SK-N-SH treated with all-trans-retinoic acid at 6 μM for 48 hours (cell line): ENCODE measurements around the gene EPB41L4A.
A peak's percentile ranks its signal among the peaks of the same experiment; 100 is the strongest.

Source experiments
- ISL1 ChIP-seq: fragments of 250-450 bp; sonication (Bioruptor Pico); IDR thresholded peaks from 2 replicates; pipeline ENCODE4 v2.1.2; 2022; ENCODE audit warnings: mild to moderate bottlenecking, moderate library complexity
- OSR1 ChIP-seq: fragments of 250-450 bp; sonication (Bioruptor Pico); IDR thresholded peaks from 2 replicates; pipeline ENCODE4 v1.8.0; 2022; ENCODE audit warnings: moderate library complexity, mild to moderate bottlenecking, inconsistent platforms
- PPARA ChIP-seq: fragments of 250-450 bp; sonication (Bioruptor Pico); IDR thresholded peaks from 2 replicates; pipeline ENCODE4 v1.5.0; 2020; ENCODE audit warnings: mild to moderate bottlenecking, borderline replicate concordance
- RARB ChIP-seq: fragments of 250-450 bp; sonication (Bioruptor Pico); IDR thresholded peaks from 2 replicates; pipeline ENCODE4 v1.8.0; 2021; ENCODE audit warnings: mild to moderate bottlenecking, moderate library complexity
- SNAI2 ChIP-seq: fragments of 250-450 bp; sonication (Bioruptor Pico); IDR thresholded peaks from 2 replicates; pipeline ENCODE4 v1.5.0; 2020; ENCODE audit warnings: mild to moderate bottlenecking, moderate library complexity
- TCF4 ChIP-seq: fragments of 250-450 bp; sonication (Bioruptor Pico); IDR thresholded peaks from 2 replicates; pipeline ENCODE4 v1.8.0; 2021; ENCODE audit warnings: mild to moderate bottlenecking, moderate library complexity, borderline replicate concordance
- ZC3H10 ChIP-seq: fragments of 250-450 bp; sonication (Bioruptor Pico); IDR thresholded peaks from 2 replicates; pipeline ENCODE4 v1.5.1; 2021; ENCODE audit warnings: mild to moderate bottlenecking, moderate library complexity
- ZFP30 ChIP-seq: fragments of 450-650 bp; formaldehyde crosslinking; IDR thresholded peaks from 2 replicates; pipeline ENCODE4 v1.5.0; 2022; ENCODE audit warnings: mild to moderate bottlenecking, moderate library complexity
- TF ChIP-seq, protein P1 (sequence below): fragments of 250-450 bp; sonication (Bioruptor Pico); IDR thresholded peaks from 2 replicates; pipeline ENCODE4 v1.8.0; 2020; ENCODE audit warnings: mild to moderate bottlenecking, moderate library complexity, borderline replicate concordance
- TF ChIP-seq, protein P2 (sequence below): fragments of 250-450 bp; sonication (Bioruptor Pico); IDR thresholded peaks from 2 replicates; pipeline ENCODE4 v1.8.0; 2021; ENCODE audit warnings: low read depth, mild to moderate bottlenecking, moderate library complexity, borderline replicate concordance

DNA sequence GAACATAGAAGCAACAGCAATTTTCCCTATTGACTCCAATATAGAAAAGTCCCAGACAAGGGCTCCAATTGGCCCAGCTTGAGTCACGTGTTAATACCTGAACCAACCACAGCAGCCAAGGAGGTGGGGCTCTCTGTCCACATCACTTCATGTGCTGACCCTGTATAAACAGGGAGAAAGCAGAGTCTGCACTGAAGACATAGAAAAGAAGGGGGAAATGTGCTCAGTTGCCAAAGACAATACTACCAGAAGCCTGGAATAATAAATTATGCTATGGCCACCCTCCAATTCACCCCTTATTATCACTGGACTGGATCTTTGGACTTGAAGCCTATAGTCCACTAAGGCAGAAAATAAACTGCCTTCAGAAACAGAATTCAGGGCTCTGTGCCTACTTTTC, 275.4 kb downstream of the EPB41L4A start:
- TF ChIP-seq SNAI2 (no peak), ISL1 (CRISPR knock-in tag) (peak; percentile 81), TCF4 (peak; percentile 55; the same call in 1 of the 2 replicates), RARB (no peak), PPARA (no peak), ZFP30 (CRISPR knock-in tag) (no peak), ZC3H10 (no peak), OSR1 (CRISPR knock-in tag) (no peak)
- TF ChIP-seq, protein P1, sequence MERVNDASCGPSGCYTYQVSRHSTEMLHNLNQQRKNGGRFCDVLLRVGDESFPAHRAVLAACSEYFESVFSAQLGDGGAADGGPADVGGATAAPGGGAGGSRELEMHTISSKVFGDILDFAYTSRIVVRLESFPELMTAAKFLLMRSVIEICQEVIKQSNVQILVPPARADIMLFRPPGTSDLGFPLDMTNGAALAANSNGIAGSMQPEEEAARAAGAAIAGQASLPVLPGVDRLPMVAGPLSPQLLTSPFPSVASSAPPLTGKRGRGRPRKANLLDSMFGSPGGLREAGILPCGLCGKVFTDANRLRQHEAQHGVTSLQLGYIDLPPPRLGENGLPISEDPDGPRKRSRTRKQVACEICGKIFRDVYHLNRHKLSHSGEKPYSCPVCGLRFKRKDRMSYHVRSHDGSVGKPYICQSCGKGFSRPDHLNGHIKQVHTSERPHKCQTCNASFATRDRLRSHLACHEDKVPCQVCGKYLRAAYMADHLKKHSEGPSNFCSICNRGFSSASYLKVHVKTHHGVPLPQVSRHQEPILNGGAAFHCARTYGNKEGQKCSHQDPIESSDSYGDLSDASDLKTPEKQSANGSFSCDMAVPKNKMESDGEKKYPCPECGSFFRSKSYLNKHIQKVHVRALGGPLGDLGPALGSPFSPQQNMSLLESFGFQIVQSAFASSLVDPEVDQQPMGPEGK (CRISPR knock-in tag), result no peak
- TF ChIP-seq, protein P2, sequence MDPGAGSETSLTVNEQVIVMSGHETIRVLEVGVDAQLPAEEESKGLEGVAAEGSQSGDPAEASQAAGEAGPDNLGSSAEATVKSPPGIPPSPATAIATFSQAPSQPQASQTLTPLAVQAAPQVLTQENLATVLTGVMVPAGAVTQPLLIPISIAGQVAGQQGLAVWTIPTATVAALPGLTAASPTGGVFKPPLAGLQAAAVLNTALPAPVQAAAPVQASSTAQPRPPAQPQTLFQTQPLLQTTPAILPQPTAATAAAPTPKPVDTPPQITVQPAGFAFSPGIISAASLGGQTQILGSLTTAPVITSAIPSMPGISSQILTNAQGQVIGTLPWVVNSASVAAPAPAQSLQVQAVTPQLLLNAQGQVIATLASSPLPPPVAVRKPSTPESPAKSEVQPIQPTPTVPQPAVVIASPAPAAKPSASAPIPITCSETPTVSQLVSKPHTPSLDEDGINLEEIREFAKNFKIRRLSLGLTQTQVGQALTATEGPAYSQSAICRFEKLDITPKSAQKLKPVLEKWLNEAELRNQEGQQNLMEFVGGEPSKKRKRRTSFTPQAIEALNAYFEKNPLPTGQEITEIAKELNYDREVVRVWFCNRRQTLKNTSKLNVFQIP (CRISPR knock-in tag), result no peak; the same call in 1 of the 2 replicates
